Mammary epithelial cell (primary cell): Measurements from ENCODE around the gene NRAS.

Source experiments
- CTCF ChIP-seq, 2 donors: IDR thresholded peaks in 1 of 2; conservative IDR thresholded peaks in 1 of 2; 2 replicates each; pipeline ENCODE4 v1.5.1; 2011 to 2012; ENCODE audit warnings: inconsistent platforms in 2 of 2, low read length in 2 of 2, mild to moderate bottlenecking in 2 of 2, control low read depth in 1 of 2, low read depth in 1 of 2; ENCODE audit not compliant: insufficient read depth in 1 of 2; ENCODE audit errors: extremely low read depth in 1 of 2
- EZH2 ChIP-seq: IDR thresholded peaks from 2 replicates; pipeline ENCODE4 v1.6.1; 2012; ENCODE audit warnings: low read length, inconsistent platforms, borderline replicate concordance

DNA sequence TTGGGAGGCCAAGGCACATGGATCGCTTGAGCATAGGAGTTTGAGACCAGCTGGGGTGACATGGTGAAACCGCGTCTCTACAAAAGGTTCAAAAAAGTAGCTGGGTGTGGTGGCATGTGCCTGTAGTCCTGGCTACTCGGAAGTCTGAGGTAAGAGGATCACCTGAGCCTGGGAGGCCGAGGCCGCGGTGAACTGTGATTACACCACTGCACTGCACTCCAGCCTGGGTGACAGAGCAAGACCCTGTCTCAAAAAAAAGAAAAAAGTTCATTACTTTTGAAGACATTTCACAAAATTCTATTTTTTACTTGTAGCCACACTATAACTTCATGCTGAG, 44.7 kb downstream of the NRAS start:
- TF ChIP-seq CTCF (conservative IDR thresholded peaks at IDR 0.05 in 1 of 2, IDR thresholded peaks at IDR 0.05 in 1 of 2; ENCODE audit: extremely low read depth in 1 of 2, insufficient read depth in 1 of 2, low read depth in 1 of 2, low read length in 2 of 2) (no peak), EZH2 (no peak)
